Suprapubic skin (tissue), 4 donors: ENCODE measurements around the gene CX3CR1. TPM values are rescaled to one million over a fixed set of nuclear protein-coding genes. Genes with fewer than 3 reads are reported as not detected.

Experiments
- DNase-seq, 2 donors: peaks; one replicate each; pipeline ENCODE4 v3.0.0-alpha.2; 2019; ENCODE audit warnings: low spot score in 2 of 2
- H3K27ac ChIP-seq: fragments of 200-600 bp; sonication (generic); one replicate; pipeline ENCODE4 v1.5.1; 2019
- H3K27me3 ChIP-seq: fragments of 200-600 bp; sonication (generic); one replicate; pipeline ENCODE4 v1.5.1; 2019
- H3K36me3 ChIP-seq: fragments of 200-600 bp; sonication (generic); one replicate; pipeline ENCODE4 v1.5.1; 2019
- H3K4me1 ChIP-seq: fragments of 200-600 bp; sonication (generic); one replicate; pipeline ENCODE4 v1.5.1; 2019
- H3K4me3 ChIP-seq: fragments of 200-600 bp; sonication (generic); one replicate; pipeline ENCODE4 v1.5.1; 2019; ENCODE audit warnings: mild to moderate bottlenecking
- H3K9me3 ChIP-seq: fragments of 200-600 bp; sonication (generic); one replicate; pipeline ENCODE4 v1.5.1; 2019
- CTCF ChIP-seq, 2 donors: fragments of 200-600 bp in 1 of 2; fragments of 450-650 bp in 1 of 2; sonication (generic) in 1 of 2; IDR thresholded peaks; one replicate each; pipeline ENCODE4 v1.5.1; 2016 to 2019; ENCODE audit warnings: antibody characterized with exemption in 2 of 2, mild to moderate bottlenecking in 1 of 2, moderate library complexity in 1 of 2
- EP300 ChIP-seq: sonication (generic); formaldehyde crosslinking; IDR thresholded peaks from one replicate; pipeline ENCODE4 v1.6.1; 2017; ENCODE audit warnings: antibody characterized with exemption
- POLR2A ChIP-seq, 2 donors: fragments of 450-650 bp; IDR thresholded peaks; one replicate each; pipeline ENCODE4 v1.6.1; 2017; ENCODE audit warnings: antibody characterized with exemption in 2 of 2, mild to moderate bottlenecking in 2 of 2, moderate library complexity in 2 of 2
- POLR2AphosphoS5 ChIP-seq, 3 donors: sonication (generic); formaldehyde crosslinking; IDR thresholded peaks; one replicate each; pipeline ENCODE4 v1.6.1; 2017; ENCODE audit warnings: antibody characterized with exemption in 3 of 3
- WGBS: methylation state at CpG from one replicate; pipeline ENCODE4 v1.1.5; 2018; 5-methylcytosine and 5-hydroxymethylcytosine counted together
- total RNA-seq, 4 donors: library from RNA; depleted of rRNA; stranded (reverse); fragments of >200 nt; gene quantifications; one replicate each; pipeline ENCODE4 v1.1.0, GENCODE V29; 2016

CX3CR1 gene
- total RNA-seq, 4 donors from 2014 or later, result 0.60 to 1.4 (median 1.1) TPM

GRCh38 chr3:39318301-39318700 is 38.5 kb upstream of the CX3CR1 start:
- H3K27me3 ChIP-seq, result no peaks in the 10 kb centered on the region
- H3K4me3 ChIP-seq, result no peak overlapping the region
- H3K9me3 ChIP-seq, result peaks cover 6% of the 10 kb centered on the region
- DNase-seq, result no peak
- no peaks in the 10 kb centered on the region for H3K36me3 ChIP-seq
- H3K27ac ChIP-seq, result no peak overlapping the region
- 80% methylated on average over 1 of the region's 1 CpG for WGBS
- TF ChIP-seq POLR2AphosphoS5 (IDR thresholded peaks at IDR 0.05) (no peak), POLR2A (IDR thresholded peaks at IDR 0.05) (no peak), EP300 (no peak), CTCF (IDR thresholded peaks at IDR 0.05) (no peak)
- no peaks in the 10 kb centered on the region for H3K4me1 ChIP-seq

DNA sequence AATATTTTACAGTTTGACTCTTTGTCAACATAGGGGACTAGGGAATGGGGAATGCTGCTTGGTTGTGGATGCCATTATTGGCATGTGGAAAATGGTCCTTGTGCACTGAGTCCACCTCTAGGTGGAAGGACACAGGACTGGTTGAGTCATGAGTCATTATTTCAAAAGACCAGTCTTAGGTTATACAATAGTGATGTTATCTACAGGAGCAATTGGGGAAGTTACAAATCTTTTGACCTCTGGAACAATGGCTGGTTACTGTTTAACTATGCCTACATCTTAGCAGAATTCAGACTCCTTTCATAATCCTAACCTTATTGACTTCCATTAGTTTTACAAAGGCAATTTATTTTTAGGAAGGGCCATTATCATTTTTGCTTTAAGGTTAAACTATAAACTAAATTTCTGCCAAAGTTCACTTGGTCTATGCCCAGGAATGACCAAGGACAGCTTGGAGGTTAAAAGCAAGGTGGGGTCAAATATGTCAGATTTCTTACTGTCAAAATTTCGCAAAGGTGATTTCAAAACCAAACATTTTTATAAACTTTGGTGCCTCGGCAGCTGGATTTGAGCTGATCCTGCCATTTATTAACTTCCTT is 37.8 kb upstream of the CX3CR1 start:
- no peak overlapping the region for H3K4me3 ChIP-seq
- H3K9me3 ChIP-seq, result peaks cover 6% of the 10 kb centered on the region
- no peak for DNase-seq
- no peak for TF ChIP-seq EP300
- WGBS, result 97% methylated on average over 2 of the region's 2 CpGs
- no peaks in the 10 kb centered on the region for H3K36me3 ChIP-seq
- H3K27ac ChIP-seq, result no peak overlapping the region
- no peaks in the 10 kb centered on the region for H3K27me3 ChIP-seq
- no peaks in the 10 kb centered on the region for H3K4me1 ChIP-seq

DNA sequence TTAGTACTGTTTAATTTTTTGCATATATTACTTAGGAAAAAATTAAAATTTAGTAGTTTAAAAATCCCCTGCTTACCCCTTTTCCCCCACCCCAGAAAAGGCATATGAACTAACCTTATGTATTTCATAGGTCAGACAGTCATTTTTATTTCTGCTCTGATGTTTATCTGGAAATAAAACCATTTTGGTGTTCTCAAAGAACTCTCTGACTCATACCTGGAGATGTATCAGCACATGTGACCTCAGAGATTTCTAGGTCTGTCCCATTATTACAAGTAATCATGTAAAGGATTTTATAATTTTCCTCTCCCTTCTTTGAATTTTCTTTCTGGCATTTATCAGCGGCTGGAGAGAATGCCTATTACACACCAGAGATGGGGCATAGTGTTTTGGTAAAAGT is 35.6 kb upstream of the CX3CR1 start:
- WGBS, result 97% methylated on average over 1 of the region's 1 CpG
- Histone ChIP-seq H3K36me3 (no peaks in the 10 kb centered on the region), H3K27me3 (no peaks in the 10 kb centered on the region), H3K27ac (no peak overlapping the region), H3K4me3 (no peak overlapping the region), H3K4me1 (no peaks in the 10 kb centered on the region), H3K9me3 (peaks cover 6% of the 10 kb centered on the region)
- TF ChIP-seq CTCF (IDR thresholded peaks at IDR 0.05), result no peak
- no peak for TF ChIP-seq POLR2A (IDR thresholded peaks at IDR 0.05)
- TF ChIP-seq EP300, result no peak
- no peak for TF ChIP-seq POLR2AphosphoS5 (IDR thresholded peaks at IDR 0.05)
- DNase-seq, result no peak

GRCh38 chr3:39313289-39313688 is 33.5 kb upstream of the CX3CR1 start:
- no peak for TF ChIP-seq POLR2AphosphoS5 (IDR thresholded peaks at IDR 0.05)
- no peak for TF ChIP-seq CTCF (IDR thresholded peaks at IDR 0.05)
- no peak for TF ChIP-seq POLR2A (IDR thresholded peaks at IDR 0.05)
- TF ChIP-seq EP300, result no peak
- Histone ChIP-seq H3K36me3 (no peaks in the 10 kb centered on the region), H3K4me3 (no peak overlapping the region), H3K4me1 (no peaks in the 10 kb centered on the region), H3K27ac (no peak overlapping the region), H3K27me3 (no peaks in the 10 kb centered on the region), H3K9me3 (peaks cover 6% of the 10 kb centered on the region)
- DNase-seq, result no peak

DNA sequence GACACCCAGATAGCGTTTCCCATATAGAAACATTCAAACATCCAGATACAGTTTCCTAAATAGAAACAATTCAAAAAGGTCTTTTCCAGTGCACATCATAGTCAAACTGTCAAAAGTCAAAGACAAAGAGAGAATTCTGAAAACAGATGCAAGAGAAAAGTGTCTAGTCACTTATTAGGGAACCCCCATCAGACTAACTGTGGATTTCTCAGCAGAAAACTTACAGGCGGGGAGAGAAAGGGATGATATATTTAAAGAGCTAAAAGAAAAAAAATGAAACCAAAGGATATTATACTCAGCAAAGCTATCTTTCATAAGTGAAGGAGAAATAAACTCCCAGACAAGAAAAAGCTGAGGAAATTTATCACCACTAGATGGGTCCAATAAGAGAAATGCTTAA is 22.3 kb upstream of the CX3CR1 start:
- no peak overlapping the region for H3K27ac ChIP-seq
- no peaks in the 10 kb centered on the region for H3K4me1 ChIP-seq
- peaks cover 25% of the 10 kb centered on the region for H3K9me3 ChIP-seq
- no peak overlapping the region for H3K4me3 ChIP-seq
- H3K27me3 ChIP-seq, result no peaks in the 10 kb centered on the region
- no peak for DNase-seq
- no peaks in the 10 kb centered on the region for H3K36me3 ChIP-seq
- TF ChIP-seq CTCF (IDR thresholded peaks at IDR 0.05), result no peak
- TF ChIP-seq EP300, result no peak
- TF ChIP-seq POLR2A (IDR thresholded peaks at IDR 0.05), result no peak
- no peak for TF ChIP-seq POLR2AphosphoS5 (IDR thresholded peaks at IDR 0.05)
- WGBS, result 96% methylated on average over 2 of the region's 2 CpGs

GRCh38 chr3:39299279-39299678 is 19.4 kb upstream of the CX3CR1 start:
- no peaks in the 10 kb centered on the region for H3K36me3 ChIP-seq
- TF ChIP-seq POLR2A (IDR thresholded peaks at IDR 0.05) (no peak), POLR2AphosphoS5 (IDR thresholded peaks at IDR 0.05) (no peak), EP300 (no peak), CTCF (IDR thresholded peaks at IDR 0.05) (no peak)

More at GRCh38 chr3:39299279-39299678, 19.4 kb upstream of the CX3CR1 start:
- no peak overlapping the region for H3K27ac ChIP-seq
- H3K4me1 ChIP-seq, result no peaks in the 10 kb centered on the region
- peaks cover 16% of the 10 kb centered on the region for H3K9me3 ChIP-seq
- no peaks in the 10 kb centered on the region for H3K27me3 ChIP-seq
- no peak for DNase-seq
- H3K4me3 ChIP-seq, result no peak overlapping the region
